ENCODE measurements around the gene HEPN1. TPM values are rescaled to one million over a fixed set of nuclear protein-coding genes. Genes with fewer than 3 reads are reported as not detected.

Gene HEPN1
- polyA plus RNA-seq, 3 donors: 0.91 to 1.9 (median 1.1) TPM

- DNase-seq (ENCODE audit: extremely low read depth in 1 of 11, low read depth in 9 of 11, low spot score in 4 of 11): no peak
These were observed 4.2 kb downstream of the HEPN1 start for GRCh38 chr11:124923296-124923695.

DNA sequence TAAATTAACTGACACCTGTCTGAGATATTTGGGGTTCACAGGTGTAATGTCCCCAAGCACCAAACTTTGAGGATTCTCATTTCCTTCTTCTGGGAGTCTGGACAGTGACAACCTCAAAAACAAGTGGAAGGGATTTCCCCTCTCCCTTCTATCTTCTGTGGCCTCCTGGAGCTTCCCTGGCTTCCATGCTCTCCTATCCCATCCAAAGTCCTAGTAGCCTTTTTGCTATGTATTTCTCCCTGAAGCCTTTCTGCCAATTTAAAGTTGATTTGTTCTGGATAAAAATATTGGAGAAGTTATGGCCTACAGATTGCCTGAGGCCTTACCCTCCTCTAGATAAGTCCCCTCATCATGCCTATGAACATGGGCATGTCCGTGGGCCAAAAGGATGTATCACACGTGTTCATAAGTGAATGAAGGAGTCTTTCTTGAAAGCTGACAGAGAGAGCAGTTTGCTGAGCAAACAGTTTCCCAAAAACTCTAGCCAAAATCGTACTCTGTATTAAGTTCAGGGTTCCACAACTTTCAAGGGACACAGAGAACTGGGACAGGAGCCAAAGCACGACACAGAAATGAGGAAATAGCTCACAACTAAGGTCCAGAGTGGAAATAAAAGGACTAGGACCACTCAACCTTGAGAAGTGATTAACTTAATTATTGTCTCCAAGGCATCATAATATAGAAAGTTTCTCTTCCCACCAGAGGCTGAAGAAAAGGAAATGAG, 10.1 kb downstream of the HEPN1 start:
- DNase-seq (ENCODE audit: extremely low read depth in 1 of 11, low read depth in 9 of 11, low spot score in 4 of 11): no peak

DNA sequence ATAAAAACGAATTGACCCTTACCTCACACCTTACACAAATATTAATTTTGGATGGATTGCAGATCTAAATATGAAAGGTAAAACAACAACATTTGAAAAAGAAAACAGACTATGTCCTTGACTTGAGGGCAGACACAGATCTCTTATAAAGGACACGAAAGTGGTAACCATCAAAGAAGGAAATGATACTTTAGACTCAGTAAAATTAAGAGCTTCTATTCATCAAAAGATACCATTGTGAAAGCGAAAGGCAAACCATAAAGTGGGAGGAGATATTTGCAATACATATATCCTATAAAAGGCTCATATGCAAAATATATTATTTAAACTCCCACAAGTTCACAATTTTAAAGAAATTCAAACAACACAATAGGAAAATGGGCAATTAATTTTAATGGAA, 11.7 kb downstream of the HEPN1 start:
- no peak for DNase-seq (ENCODE audit: extremely low read depth in 1 of 11, low read depth in 9 of 11, low spot score in 4 of 11)

GRCh38 chr11:124934862-124935547, 16.0 kb downstream of the HEPN1 start:
- DNase-seq (ENCODE audit: extremely low read depth in 1 of 11, low read depth in 9 of 11, low spot score in 4 of 11): peak in 1 of 11 donors; percentile 17

GRCh38 chr11:124935548-124936514, 16.8 kb downstream of the HEPN1 start, which contains the start of gene HEPACAM:
Gene HEPACAM, minus strand, starts transcription at chr11:124936047. Its CDS starts 41 bp downstream, at chr11:124936006.
- no peak for DNase-seq (ENCODE audit: extremely low read depth in 1 of 11, low read depth in 9 of 11, low spot score in 4 of 11)

DNA sequence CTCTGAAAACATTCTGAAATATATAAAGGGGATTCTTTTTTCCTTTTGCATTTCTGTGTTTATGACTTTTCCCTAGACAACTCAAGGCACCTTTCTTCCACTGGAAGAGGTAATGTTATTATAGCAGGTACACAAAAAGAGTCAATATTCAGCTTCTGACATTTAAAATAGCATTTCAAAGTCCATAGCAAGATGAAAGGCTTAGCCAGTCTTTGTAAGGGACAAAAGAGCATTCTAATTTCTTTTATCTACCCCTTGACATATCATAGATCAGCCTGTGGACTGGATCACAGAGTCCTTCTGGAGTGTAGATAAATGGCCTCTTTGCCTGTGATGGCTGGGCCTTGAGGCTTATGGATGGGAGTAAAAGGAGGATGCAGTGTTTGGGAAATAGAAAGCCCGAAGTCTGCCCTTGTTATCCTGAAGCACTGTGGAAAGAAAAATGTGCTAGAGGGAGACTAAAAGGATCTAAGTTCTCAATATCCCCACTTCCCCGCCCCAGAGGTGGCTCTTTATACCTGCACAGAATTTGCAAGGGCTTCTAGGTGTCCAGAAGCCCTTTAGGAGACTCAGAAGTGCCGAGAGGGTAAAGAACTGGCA, 18.4 kb downstream of the HEPN1 start:
- no peak for DNase-seq (ENCODE audit: extremely low read depth in 1 of 11, low read depth in 9 of 11, low spot score in 4 of 11)

DNA sequence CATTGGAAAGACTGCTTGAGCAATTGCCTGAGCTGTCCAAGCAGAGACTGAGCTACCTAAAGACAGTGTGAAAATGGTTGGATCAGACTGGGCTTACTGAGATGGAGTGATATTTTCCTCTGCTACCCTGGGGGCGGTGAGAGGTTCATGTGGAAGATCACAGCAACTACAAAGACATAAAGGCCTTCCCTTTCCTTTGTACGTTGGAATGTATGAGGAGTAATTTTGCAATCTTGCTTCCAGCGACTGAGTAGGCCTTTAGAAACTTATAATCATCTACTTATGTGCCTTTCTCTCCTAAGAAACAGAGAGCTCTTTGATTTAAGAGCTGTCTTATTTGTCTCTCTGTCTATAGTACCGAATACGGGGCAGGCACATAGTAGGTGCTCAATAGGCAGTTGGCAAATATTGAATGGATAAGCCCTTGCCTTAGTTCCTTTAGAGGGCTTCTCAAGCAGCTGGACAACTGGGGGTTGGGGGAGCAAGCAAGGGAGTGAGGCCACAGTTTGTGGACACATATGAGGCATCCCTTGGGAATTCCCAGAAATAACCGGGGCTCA, 19.2 kb downstream of the HEPN1 start:
- DNase-seq (ENCODE audit: extremely low read depth in 1 of 11, low read depth in 9 of 11, low spot score in 4 of 11): no peak

- no peak for DNase-seq (ENCODE audit: extremely low read depth in 1 of 11, low read depth in 9 of 11, low spot score in 4 of 11)
These were observed 19.9 kb downstream of the HEPN1 start for GRCh38 chr11:124938970-124939369.

DNA sequence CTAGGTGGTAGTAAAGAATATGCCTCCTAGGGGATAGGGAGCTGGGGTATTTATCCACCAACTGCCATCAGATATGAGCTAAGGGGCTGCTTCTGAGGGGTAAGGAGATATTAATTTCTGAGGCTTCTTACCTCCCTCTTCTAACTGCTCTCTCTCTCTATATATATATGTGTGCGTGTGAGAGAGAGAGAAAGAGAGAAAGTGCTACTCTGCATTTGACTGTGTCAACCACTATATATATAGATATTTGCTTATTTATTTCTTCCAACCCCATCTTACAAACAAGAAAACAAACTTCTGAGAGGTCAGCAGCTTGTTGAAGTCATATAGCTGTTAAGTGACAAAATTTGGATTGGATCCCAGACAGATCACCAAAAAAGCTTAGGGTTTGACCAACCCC, 22.7 kb downstream of the HEPN1 start:
- no peak for DNase-seq (ENCODE audit: extremely low read depth in 1 of 11, low read depth in 9 of 11, low spot score in 4 of 11)

DNA sequence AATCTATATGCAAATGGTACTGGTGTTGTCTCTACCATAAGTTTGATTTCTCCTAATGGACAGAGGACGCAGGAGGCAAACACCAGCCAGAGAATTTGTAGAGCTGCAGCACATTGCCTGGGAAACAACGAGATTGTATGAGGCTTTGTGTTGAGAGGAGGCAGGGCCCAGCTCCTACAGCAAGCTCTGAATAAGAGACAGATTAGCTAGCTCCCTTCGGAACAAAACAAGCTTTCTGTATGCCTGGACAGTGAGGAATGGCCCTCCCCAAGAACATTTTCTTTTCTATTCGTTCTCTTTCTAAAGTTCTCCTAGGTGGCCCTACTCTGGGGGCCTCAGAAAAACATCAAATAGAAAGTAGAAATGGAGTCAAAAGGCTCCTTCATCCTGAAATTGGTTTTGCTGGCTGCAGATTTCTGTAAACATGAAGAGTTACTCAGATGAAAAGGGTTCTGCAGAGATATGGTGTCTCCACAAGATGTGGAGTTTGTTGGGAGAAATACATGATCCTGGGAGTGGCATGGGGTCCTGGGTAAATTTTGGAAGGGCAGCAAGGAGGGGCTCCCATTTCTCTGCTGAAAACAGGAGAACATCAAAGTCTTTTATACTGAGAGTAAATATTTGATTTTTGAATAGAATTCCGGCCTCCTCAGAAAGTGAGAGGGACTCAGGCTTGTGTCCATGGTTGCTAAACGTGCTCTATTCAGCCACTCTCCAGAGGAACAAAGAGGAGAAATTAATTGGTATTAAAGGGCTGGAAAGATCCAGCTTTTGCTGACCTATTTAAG, 23.6 kb downstream of the HEPN1 start:
- no peak for DNase-seq (ENCODE audit: extremely low read depth in 1 of 11, low read depth in 9 of 11, low spot score in 4 of 11)

GRCh38 chr11:124943254-124943616, 24.2 kb downstream of the HEPN1 start:
- no peak for DNase-seq (ENCODE audit: extremely low read depth in 1 of 11, low read depth in 9 of 11, low spot score in 4 of 11)

- no peak for DNase-seq (ENCODE audit: extremely low read depth in 1 of 11, low read depth in 9 of 11, low spot score in 4 of 11)
These were observed 24.7 kb downstream of the HEPN1 start for GRCh38 chr11:124943741-124944140.

- DNase-seq (ENCODE audit: extremely low read depth in 1 of 11, low read depth in 9 of 11, low spot score in 4 of 11): no peak
These were observed 25.5 kb downstream of the HEPN1 start for GRCh38 chr11:124944565-124944964.

DNA sequence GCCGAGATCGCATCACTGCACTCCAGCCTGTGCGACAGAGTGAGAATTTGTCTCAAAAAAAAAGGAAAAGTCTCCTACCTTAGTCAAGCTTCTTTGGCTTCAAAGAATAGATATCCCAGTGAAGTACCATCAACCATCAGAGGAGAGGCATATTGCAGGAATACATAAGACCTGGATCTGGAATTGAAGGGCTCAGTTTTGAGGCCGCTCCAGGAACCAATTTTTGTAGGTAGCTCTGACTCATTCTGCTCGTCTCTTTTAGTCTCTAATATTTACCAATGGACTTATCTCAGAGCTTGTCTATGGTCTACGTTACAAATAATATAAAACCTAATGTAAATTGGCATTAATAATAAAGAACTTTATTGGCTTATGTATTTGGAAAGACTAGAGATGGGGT, 26.8 kb downstream of the HEPN1 start:
- no peak for DNase-seq (ENCODE audit: extremely low read depth in 1 of 11, low read depth in 9 of 11, low spot score in 4 of 11)

DNA sequence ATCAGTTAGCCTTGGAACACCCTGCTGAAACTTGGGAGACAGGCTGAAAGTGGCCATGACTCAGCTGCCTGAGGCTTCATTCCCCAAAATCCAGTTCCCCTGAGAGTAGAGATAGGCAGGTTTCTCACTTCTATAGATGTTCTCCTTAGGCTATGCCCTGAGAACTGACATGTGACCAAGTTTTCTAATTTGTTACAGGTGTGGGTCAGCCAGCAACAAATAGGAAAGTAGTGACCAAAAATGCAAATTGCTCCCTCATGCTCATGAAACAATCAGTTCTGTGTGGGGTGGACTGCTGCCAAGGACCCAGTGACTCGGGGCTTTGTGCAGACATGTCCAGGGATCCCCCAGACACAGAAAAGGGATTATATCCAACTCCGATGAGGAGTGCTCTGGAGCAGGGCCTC, 27.7 kb downstream of the HEPN1 start:
- DNase-seq (ENCODE audit: extremely low read depth in 1 of 11, low read depth in 9 of 11, low spot score in 4 of 11): no peak

DNA sequence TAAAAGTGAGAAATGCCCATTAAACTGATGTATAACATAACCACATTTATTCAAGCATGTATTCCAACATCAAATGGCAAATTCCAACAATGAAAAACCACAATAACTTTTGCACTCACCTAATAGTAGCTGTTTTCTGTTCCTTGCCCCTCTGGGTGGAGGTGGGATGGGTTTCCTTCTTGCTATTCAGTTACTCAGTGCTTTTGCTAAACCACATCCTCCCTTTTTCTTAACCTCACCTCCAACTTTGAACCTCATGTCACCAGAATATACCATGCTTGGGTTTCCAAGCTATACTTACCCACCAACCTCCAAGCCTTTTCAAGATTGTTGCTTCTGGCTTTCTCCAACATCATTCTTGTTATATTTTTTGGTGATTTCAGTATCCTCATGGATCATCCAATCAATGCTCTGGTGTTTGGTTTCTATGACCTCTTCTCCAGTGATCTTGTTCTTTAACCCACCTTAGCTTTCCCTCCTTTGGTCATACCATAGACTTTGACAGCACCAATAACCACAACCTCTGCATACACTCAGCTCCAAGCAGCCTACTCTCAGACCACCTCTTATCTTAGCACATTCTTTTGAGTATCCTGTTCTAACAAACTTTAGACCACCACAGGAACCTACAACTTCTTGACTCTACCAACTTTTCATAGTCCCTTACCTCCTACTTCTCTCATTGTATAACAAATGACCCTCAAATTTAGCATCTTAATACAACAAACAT, 31.7 kb downstream of the HEPN1 start:
- no peak for DNase-seq (ENCODE audit: extremely low read depth in 1 of 11, low read depth in 9 of 11, low spot score in 4 of 11)

GRCh38 chr11:124951341-124951740, 32.3 kb downstream of the HEPN1 start:
- DNase-seq (ENCODE audit: extremely low read depth in 1 of 11, low read depth in 9 of 11, low spot score in 4 of 11): no peak
